ENCODE measurements around the gene C5orf15.
"Not testable (repeated sequence)": the region's sequence is repeated elsewhere in the genome, so short reads cannot be mapped to it uniquely, and the experiment has no call there.

C5orf15 gene

DNA sequence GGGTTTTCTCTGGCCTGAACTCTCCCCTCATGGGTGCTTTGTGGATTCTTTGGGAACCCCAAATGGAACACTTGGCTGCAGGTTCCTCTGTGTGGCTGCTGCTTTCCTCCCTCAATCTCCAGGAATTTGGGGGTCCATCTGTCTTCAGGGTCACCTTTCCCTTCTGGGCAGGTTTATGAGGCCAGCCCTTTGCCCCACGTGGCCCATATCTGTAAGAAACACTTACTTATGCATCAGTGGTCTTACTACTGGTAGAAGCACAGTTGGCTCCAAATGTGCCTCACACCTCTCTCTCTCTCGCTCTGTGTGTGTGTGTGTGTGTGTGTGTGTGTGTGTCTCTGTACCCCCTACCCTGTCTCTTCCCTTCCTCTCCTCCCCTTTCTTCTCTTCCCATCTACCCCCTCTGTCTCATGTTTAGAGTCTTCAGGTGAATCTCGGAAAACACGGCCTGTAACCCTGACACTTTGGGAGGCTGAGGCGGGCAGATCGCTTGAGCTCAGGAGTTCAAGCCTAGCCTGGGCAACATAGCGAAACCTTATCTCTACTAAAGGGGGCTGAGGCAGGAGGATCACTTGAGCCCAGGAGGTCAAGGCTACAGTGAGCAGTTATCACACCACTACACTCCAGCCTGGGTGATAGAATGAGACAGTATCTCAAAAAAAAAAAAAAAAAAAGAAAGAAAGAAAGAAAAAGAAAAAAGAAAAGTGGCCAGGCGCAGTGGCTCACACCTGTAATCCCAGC is 26.8 kb downstream of the C5orf15 start:
- H3K27ac ChIP-seq: no peak overlapping the region

DNA sequence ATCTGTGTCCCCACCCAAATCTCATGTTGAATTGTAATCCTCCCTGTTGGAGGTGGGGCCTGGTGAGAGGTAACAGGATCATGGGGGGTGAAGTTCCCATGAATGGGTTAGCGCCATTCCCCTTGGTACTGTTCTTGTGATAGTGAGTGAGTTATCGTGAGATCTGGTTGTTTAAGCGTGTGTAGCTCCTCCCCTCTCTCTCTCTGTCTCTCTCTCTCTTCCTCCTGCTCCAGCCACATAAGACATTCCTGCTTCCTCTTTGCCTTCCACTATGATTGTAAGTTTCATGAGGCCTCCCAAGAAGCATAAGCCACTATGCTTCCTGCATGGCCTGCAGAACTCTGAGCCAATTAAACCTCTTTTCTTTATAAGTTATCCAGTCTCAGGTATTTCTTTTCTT is 28.8 kb downstream of the C5orf15 start:
- TF ChIP-seq, protein P1, sequence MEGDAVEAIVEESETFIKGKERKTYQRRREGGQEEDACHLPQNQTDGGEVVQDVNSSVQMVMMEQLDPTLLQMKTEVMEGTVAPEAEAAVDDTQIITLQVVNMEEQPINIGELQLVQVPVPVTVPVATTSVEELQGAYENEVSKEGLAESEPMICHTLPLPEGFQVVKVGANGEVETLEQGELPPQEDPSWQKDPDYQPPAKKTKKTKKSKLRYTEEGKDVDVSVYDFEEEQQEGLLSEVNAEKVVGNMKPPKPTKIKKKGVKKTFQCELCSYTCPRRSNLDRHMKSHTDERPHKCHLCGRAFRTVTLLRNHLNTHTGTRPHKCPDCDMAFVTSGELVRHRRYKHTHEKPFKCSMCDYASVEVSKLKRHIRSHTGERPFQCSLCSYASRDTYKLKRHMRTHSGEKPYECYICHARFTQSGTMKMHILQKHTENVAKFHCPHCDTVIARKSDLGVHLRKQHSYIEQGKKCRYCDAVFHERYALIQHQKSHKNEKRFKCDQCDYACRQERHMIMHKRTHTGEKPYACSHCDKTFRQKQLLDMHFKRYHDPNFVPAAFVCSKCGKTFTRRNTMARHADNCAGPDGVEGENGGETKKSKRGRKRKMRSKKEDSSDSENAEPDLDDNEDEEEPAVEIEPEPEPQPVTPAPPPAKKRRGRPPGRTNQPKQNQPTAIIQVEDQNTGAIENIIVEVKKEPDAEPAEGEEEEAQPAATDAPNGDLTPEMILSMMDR (conservative IDR thresholded peaks at IDR 0.05): no peak
- no peak for TF ChIP-seq ZFX (IDR thresholded peaks at IDR 0.05)
- no peak overlapping the region for H3K27ac ChIP-seq

More for the DNA sequence above, 26.8 kb downstream of the C5orf15 start:
- TF ChIP-seq ZFX (IDR thresholded peaks at IDR 0.05): no peak
- TF ChIP-seq, protein P1 (conservative IDR thresholded peaks at IDR 0.05): no peak

DNA sequence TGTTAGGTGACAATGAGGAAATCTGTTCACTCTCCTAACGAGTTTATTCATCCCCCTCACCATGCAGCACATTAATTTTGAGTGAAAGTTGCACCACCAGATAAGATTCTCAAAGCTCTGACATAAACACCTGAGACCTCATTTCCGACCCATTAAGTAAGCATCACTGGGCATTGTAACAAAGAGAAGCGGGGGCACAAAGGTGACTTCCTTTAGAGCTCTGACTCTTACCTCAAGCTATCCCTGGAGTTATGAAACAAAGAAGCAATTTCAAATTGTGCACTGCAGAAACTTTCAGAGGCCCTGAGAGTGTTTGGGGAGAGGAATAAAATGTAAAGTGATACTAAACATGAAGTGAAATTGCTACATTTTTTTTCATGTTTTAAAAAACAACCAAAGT is 29.5 kb downstream of the C5orf15 start:
- no peak overlapping the region for H3K27ac ChIP-seq
- no peak for TF ChIP-seq ZFX (IDR thresholded peaks at IDR 0.05)

DNA sequence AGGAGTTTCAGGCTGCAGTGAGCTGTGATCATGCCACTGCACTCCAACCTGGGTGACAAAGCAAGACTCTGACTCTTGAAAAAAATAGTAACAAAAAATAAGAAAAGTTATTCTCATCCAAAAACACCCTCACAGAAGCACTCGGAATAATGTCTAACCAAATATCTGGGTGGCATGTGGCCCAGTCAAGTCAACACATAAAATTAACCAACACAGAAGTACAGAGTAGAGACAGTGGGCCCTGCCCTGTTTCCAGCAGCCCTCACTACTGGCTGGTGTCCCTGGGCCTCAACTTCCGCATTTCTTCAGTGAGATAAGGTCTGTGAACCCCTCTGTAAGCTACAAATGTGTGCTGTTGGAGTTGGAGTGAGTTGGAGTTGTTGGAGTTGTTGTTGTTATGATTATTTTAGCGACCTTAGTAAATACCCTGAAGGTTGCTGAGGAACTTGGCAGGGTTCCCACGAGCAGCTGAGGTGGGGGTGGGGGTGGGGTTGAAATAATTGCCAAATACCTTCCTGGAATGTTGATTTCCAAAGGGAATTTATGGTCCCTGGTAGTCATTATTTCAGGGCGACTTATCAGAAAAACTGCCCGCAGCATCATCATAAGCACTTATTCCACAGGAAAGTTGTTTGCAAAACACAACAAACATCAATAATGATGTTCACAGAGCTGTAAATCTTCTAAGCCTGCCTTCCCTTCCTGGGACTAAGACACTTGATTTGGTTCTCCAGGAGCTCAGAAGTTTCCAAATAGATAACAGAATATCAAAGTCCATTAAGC is 30.2 kb downstream of the C5orf15 start:
- no peak overlapping the region for H3K27ac ChIP-seq
- TF ChIP-seq ZFX (IDR thresholded peaks at IDR 0.05): no peak
- TF ChIP-seq, protein P1 (conservative IDR thresholded peaks at IDR 0.05): no peak

DNA sequence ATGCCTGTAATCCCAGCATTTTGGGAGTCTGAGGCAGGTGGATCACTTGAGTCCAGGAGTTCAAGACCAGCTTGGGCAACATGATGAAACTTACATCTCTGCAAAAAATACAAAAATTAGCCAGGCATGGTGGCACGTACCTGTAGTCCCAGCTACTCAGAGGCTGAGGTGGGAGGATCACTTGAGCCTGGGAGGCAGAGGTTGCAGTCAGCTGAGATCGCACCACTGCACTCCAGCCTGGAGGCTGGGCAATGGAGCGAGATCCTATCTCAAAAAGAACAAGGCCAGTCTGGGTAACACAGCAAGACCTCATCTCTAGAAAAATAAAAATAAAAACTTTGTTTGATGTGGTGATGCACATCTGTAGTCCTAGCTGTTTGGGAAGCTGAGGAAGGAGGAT is 30.8 kb downstream of the C5orf15 start:
- H3K27ac ChIP-seq: not testable (repeated sequence)

DNA sequence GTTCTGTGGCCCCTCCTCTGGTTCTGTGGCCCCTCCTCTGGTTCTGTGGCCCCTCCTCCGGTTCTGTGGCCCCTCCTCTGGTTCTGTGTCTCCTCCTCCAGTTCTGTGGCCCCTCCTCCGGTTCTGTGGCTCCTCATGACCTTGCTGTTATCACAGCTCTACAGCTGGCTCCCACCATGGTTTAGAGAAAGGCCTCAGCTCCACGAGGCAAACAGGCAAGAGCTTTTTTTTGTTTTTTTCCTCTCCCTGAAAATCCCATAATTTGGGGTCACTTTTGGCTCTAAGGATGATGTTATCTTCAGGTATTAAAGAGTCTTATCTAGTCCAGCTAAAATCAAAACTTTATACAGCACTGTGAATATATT is 31.8 kb downstream of the C5orf15 start:
- TF ChIP-seq ZFX (IDR thresholded peaks at IDR 0.05): no peak
- TF ChIP-seq, protein P1 (conservative IDR thresholded peaks at IDR 0.05): no peak
- no peak overlapping the region for H3K27ac ChIP-seq

DNA sequence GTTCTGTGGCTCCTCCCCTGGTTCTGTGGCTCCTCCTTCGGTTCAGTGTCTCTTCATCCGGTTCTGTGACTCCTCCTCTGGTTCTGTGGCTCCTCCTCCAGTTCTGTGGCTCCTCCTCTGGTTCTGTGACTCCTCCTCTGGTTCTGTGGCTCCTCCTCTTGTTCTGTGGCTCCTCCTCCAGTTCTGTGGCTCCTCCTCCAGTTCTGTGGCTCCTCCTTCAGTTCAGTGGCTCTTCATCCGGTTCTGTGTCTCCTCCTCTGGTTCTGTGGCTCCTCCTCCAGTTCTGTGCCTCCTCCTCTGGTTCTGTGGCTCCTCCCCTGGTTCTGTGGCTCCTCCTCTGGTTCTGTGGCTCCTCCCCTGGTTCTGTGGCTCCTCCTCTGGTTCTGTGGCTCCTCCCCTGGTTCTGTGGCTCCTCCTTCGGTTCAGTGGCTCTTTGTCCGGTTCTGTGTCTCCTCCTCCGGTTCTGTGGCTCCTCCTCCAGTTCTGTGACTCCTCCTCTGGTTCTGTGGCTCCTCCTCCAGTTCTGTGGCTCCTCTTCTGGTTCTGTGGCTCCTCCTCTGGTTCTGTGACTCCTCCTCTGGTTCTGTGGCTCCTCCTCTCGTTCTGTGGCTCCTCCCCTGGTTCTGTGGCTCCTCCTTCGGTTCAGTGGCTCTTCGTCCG is 32.3 kb downstream of the C5orf15 start:
- H3K27ac ChIP-seq: not testable (repeated sequence)

DNA sequence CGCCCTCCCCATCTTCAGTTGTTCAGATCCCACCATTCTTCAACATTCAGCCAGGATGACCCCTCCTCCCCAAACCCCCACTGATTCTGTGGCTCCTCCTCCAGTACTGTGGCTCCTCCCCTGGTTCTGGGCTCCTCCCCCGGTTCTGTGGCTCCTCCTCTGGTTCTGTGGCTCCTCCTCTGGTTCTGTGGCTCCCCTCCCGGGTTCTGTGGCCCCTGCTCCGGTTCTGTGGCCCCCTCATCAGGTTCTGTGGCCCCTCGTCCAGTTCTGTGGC is 32.8 kb downstream of the C5orf15 start:
- no peak overlapping the region for H3K27ac ChIP-seq
- TF ChIP-seq, protein P1 (conservative IDR thresholded peaks at IDR 0.05): no peak
- no peak for TF ChIP-seq ZFX (IDR thresholded peaks at IDR 0.05)
